HepG2 (cell line): ENCODE results near the gene TRIM44. TPM values are rescaled to one million over a fixed set of nuclear protein-coding genes. Genes with fewer than 3 reads are reported as not detected.

Experiments used
- ATAC-seq: fragments of 200-7000 bp; cut with Tn5 transposase; 3 replicates; pipeline ENCODE4 v1.9.1; 2020; ENCODE audit warnings: mild to moderate bottlenecking, moderate library complexity
- BruUV-seq: library from RNA; stranded (reverse); fragments of 400-500 nt; replicated peaks from 2 replicates; lab custom pipeline; 2021; lab: Mats Ljungman, UMichigan
- CTCF ChIA-PET: fragments of 300-600 bp; formaldehyde crosslinking; extraction: SDS; loops from one replicate; lab custom pipeline; 2021; ENCODE audit warnings: low total read pairs, inconsistent platforms, low intra/inter-chr PET ratio; lab: Yijun Ruan, JAX
- POLR2A ChIA-PET: fragments of 350-600 bp; sonication (Branson Sonifier 250); formaldehyde crosslinking; loops from one replicate; lab custom pipeline; 2020; ENCODE audit warnings: antibody characterized with exemption, inconsistent platforms; lab: Yijun Ruan, JAX
- DNase-seq: peaks from one replicate; pipeline ENCODE4 v3.0.0-alpha.2; 2015; ENCODE audit warnings: low spot score
- FAIRE-seq: peaks from 3 replicates; lab custom pipeline; 2011; peaks lifted over from hg19 to GRCh38; lab: Jason Lieb, UNC
- H2AFZ ChIP-seq: one replicate; pipeline ENCODE4 v1.6.1; 2011; ENCODE audit warnings: low read length, inconsistent platforms
- H3K27ac ChIP-seq: fragments of 300-600 bp; 3 replicates; pipeline ENCODE4 v1.8.0; 2011; ENCODE audit warnings: mixed run types, mild to moderate bottlenecking, mixed read lengths, low read length, inconsistent platforms; ENCODE audit not compliant: insufficient read depth; ENCODE audit errors: extremely low read length
- H3K27me3 ChIP-seq, 2 experiments: fragments of 200-600 bp in 1 of 2; 2 replicates in 1 of 2; 3 replicates in 1 of 2; pipeline versions ENCODE4 v1.6.0 to v1.8.0; 2011; ENCODE audit warnings: low read length in 2 of 2, mild to moderate bottlenecking in 2 of 2, moderate library complexity in 2 of 2, inconsistent platforms in 1 of 2; ENCODE audit not compliant: insufficient read depth in 2 of 2, control insufficient read depth in 1 of 2
- H3K36me3 ChIP-seq, 2 experiments: fragments of 200-600 bp in 1 of 2; replicated peaks in 1 of 2; 2 replicates in 1 of 2; 3 replicates in 1 of 2; pipeline versions ENCODE4 v1.5.1 to v1.8.0; 2011; ENCODE audit warnings: low read length in 2 of 2, inconsistent platforms in 1 of 2; ENCODE audit not compliant: insufficient read depth in 2 of 2, control insufficient read depth in 1 of 2
- H3K4me1 ChIP-seq: 2 replicates; pipeline ENCODE4 v1.5.1; 2012; ENCODE audit warnings: low read length, inconsistent platforms; ENCODE audit not compliant: insufficient read depth
- H3K4me2 ChIP-seq: 2 replicates; pipeline ENCODE4 v1.6.0; 2011; ENCODE audit warnings: low read depth, low read length, inconsistent platforms
- H3K4me3 ChIP-seq, 3 experiments: fragments of 200-600 bp in 1 of 3; sonication (generic), shearing (Covaris generic) in 1 of 3; replicated peaks in 1 of 3; 2 replicates each; pipeline ENCODE4 v1.5.1; 2011 to 2016; ENCODE audit warnings: low read length in 3 of 3, inconsistent platforms in 2 of 3, low read depth in 2 of 3, mild to moderate bottlenecking in 2 of 3, control low read depth in 1 of 3, mixed read lengths in 1 of 3; ENCODE audit not compliant: insufficient read depth in 1 of 3
- H3K79me2 ChIP-seq: one replicate; pipeline ENCODE4 v1.6.1; 2011; ENCODE audit warnings: low read length, inconsistent platforms; ENCODE audit not compliant: insufficient read depth
- H3K9ac ChIP-seq: 2 replicates; pipeline ENCODE4 v1.6.0; 2011; ENCODE audit warnings: mild to moderate bottlenecking, low read depth, low read length, inconsistent platforms; ENCODE audit not compliant: insufficient read depth
- H3K9me3 ChIP-seq: 2 replicates; pipeline ENCODE4 v1.5.1; 2012; ENCODE audit warnings: mild to moderate bottlenecking, low read length
- H4K20me1 ChIP-seq: 2 replicates; pipeline ENCODE4 v1.6.0; 2011; ENCODE audit warnings: inconsistent platforms, mild to moderate bottlenecking, low read length, moderate library complexity; ENCODE audit not compliant: insufficient read depth
- CREB1 ChIP-seq, 2 experiments: fragments of 450-650 bp in 1 of 2; IDR thresholded peaks; 2 replicates each; pipeline ENCODE4 v1.6.1; 2016 to 2017; ENCODE audit warnings: control low read depth in 1 of 2, mild to moderate bottlenecking in 1 of 2, missing compliant biosample characterization in 1 of 2, missing genetic modification characterization in 1 of 2
- FOSL1 ChIP-seq: sonication (generic); formaldehyde crosslinking; IDR thresholded peaks from 2 replicates; pipeline ENCODE4 v1.9.0; 2021; ENCODE audit warnings: missing genetic modification reagents, borderline replicate concordance
- GABPA ChIP-seq, 2 experiments: IDR thresholded peaks; 2 replicates each; pipeline ENCODE4 v1.6.1; 2011 to 2016; ENCODE audit warnings: low read depth in 2 of 2, low read length in 1 of 2, missing biosample characterization in 1 of 2, missing genetic modification characterization in 1 of 2
- GLI4 ChIP-seq: sonication (generic); formaldehyde crosslinking; IDR thresholded peaks from 2 replicates; pipeline ENCODE4 v1.5.1; 2020; ENCODE audit warnings: missing genetic modification reagents, mild to moderate bottlenecking, moderate library complexity, borderline replicate concordance
- GRHL1 ChIP-seq: sonication (generic); formaldehyde crosslinking; conservative IDR thresholded peaks from 2 replicates; pipeline ENCODE4 v1.8.0; 2022; ENCODE audit warnings: missing genetic modification reagents
- GZF1 ChIP-seq: sonication (generic); formaldehyde crosslinking; IDR thresholded peaks from 2 replicates; pipeline ENCODE4 v1.5.1; 2020; ENCODE audit warnings: mild to moderate bottlenecking, missing genetic modification reagents
- JARID2 ChIP-seq: sonication (generic); formaldehyde crosslinking; IDR thresholded peaks from 2 replicates; pipeline ENCODE4 v1.8.1; 2023; ENCODE audit warnings: missing genetic modification reagents, inconsistent platforms; ENCODE audit not compliant: insufficient replicate concordance
- KDM2A ChIP-seq: sonication (generic); formaldehyde crosslinking; IDR thresholded peaks from 2 replicates; pipeline ENCODE4 v1.4.0; 2020; ENCODE audit warnings: low read depth, missing genetic modification reagents, borderline replicate concordance
- KDM5A ChIP-seq: fragments of 200-600 bp; sonication (generic); IDR thresholded peaks from 2 replicates; pipeline ENCODE4 v1.7.0; 2018; ENCODE audit warnings: antibody characterized with exemption, mild to moderate bottlenecking, low read length, borderline replicate concordance
- NFRKB ChIP-seq: fragments of 450-650 bp; IDR thresholded peaks from 2 replicates; pipeline ENCODE4 v1.6.1; 2017
- SAP130 ChIP-seq: IDR thresholded peaks from 2 replicates; pipeline ENCODE4 v1.6.1; 2016; ENCODE audit warnings: low read depth
- YEATS2 ChIP-seq: sonication (generic); formaldehyde crosslinking; IDR thresholded peaks from 2 replicates; pipeline ENCODE4 v1.4.0; 2020; ENCODE audit warnings: missing genetic modification reagents, borderline replicate concordance
- ZFP41 ChIP-seq: sonication (generic); formaldehyde crosslinking; IDR thresholded peaks from 2 replicates; pipeline ENCODE4 v1.4.0; 2020; ENCODE audit warnings: mild to moderate bottlenecking, missing genetic modification reagents, borderline replicate concordance
- ZNF24 ChIP-seq: fragments of 450-650 bp; IDR thresholded peaks from 2 replicates; pipeline ENCODE4 v1.6.1; 2017; ENCODE audit warnings: antibody characterized with exemption, mild to moderate bottlenecking
- ZNF382 ChIP-seq: sonication (generic); formaldehyde crosslinking; IDR thresholded peaks from 2 replicates; pipeline ENCODE4 v1.5.0; 2020; ENCODE audit warnings: missing genetic modification reagents, mild to moderate bottlenecking, borderline replicate concordance
- ZNF451 ChIP-seq: sonication (generic); formaldehyde crosslinking; IDR thresholded peaks from 2 replicates; pipeline ENCODE4 v1.5.0; 2020; ENCODE audit warnings: mild to moderate bottlenecking, missing genetic modification reagents
- ZNF512B ChIP-seq: sonication (generic); formaldehyde crosslinking; IDR thresholded peaks from 2 replicates; pipeline ENCODE4 v1.5.1; 2020; ENCODE audit warnings: missing genetic modification reagents, mild to moderate bottlenecking, borderline replicate concordance
- ZNF550 ChIP-seq: sonication (generic); formaldehyde crosslinking; IDR thresholded peaks from 2 replicates; pipeline ENCODE4 v1.4.0; 2020; ENCODE audit warnings: mild to moderate bottlenecking, missing genetic modification reagents, borderline replicate concordance
- ZNF572 ChIP-seq: sonication (generic); formaldehyde crosslinking; IDR thresholded peaks from 2 replicates; pipeline ENCODE4 v1.5.1; 2020; ENCODE audit warnings: mild to moderate bottlenecking, missing genetic modification reagents
- WGBS: methylation state at CpG from one replicate; pipeline ENCODE4 v1.1.6; 2017; ENCODE audit warnings: low lambda C conversion rate; 5-methylcytosine and 5-hydroxymethylcytosine counted together
- in situ Hi-C: cut with HindIII; loops from 2 replicates; pipeline ENCODE4 v1.10.0; 2017; ENCODE audit warnings: low pct_unique_long_range_greater_than_20kb; ENCODE audit not compliant: extremely low pct_ligation_motif_present
- intact Hi-C: fragments of 100-400 bp; cut with micrococcal nuclease; formaldehyde crosslinking; loops from one replicate; pipeline ENCODE4 v1.10.0; 2022; ENCODE audit not compliant: unreplicated experiment
- polyA plus RNA-seq, 8 experiments: library from polyadenylated mRNA; depleted of rRNA in 3 of 8; stranded (reverse) in 7 of 8; unstranded in 1 of 8; fragments of >200 nt; fragmentation: Illumina TruSeq in 4 of 8; extraction: Trizol in 4 of 8; gene quantifications; 2 replicates each; pipeline versions ENCODE4 v1.2.1 to v1.2.3, GENCODE V29; 2011 to 2016; ENCODE audit warnings: low read depth in 4 of 8, missing spikeins in 1 of 8, mixed read lengths in 1 of 8; ENCODE audit not compliant: insufficient read depth in 1 of 8
- total RNA-seq, 5 experiments: library from RNA; depleted of rRNA; stranded (reverse); fragments of >200 nt; fragmentation: Illumina TruSeq; extraction: Trizol; gene quantifications; 2 replicates each; pipeline ENCODE4 v1.2.3, GENCODE V29; 2016; ENCODE audit warnings: low read depth in 1 of 5
- TF ChIP-seq, protein P1 (sequence below): IDR thresholded peaks from 2 replicates; pipeline ENCODE4 v1.6.1; 2016; ENCODE audit warnings: control low read depth

Gene TRIM44
- total and polyA plus RNA-seq, 2 of the 13 experiments (the other 11 are each of a cell fraction or from before 2014, with no cell fraction given) = 22.7 to 50.3 TPM

- Histone ChIP-seq H3K79me2 (no peaks in the 10 kb centered on the region), H3K27ac (no peak overlapping the region), H3K9me3 (no peaks in the 10 kb centered on the region), H3K36me3 (no peaks in the 10 kb centered on the region), H3K27me3 (peaks cover 0 to 11% of the 10 kb centered on the region in 2 experiments; a peak in 1 of 5 replicates), H3K9ac (no peak overlapping the region), H3K4me2 (no peak overlapping the region), H4K20me1 (no peaks in the 10 kb centered on the region), H2AFZ (no peak overlapping the region), H3K4me3 (no peak overlapping the region), H3K4me1 (peaks cover 20% of the 10 kb centered on the region)
- no TSS peak for BruUV-seq
- POLR2A ChIA-PET = no interaction called here
- in situ Hi-C loops (no loop called here), intact Hi-C loops (no loop called here)
- CTCF ChIA-PET = no interaction called here
- 21% methylated on average over 3 of the region's 3 CpGs for WGBS
- TF ChIP-seq NFRKB = no peak
- TF ChIP-seq GABPA (IDR thresholded peaks at IDR 0.05; ENCODE audit: low read depth, low read length) = no peak
- TF ChIP-seq GABPA (CRISPR knock-in tag; IDR thresholded peaks at IDR 0.05; ENCODE audit: low read depth) = no peak
- no peak for TF ChIP-seq ZNF451 (CRISPR knock-in tag)
- TF ChIP-seq ZNF512B (CRISPR knock-in tag) = no peak
- no peak for TF ChIP-seq YEATS2 (CRISPR knock-in tag)
- no peak for TF ChIP-seq GLI4 (CRISPR knock-in tag)
- no peak for TF ChIP-seq ZNF550
- no peak for TF ChIP-seq CREB1 (IDR thresholded peaks at IDR 0.05)
- TF ChIP-seq CREB1 (CRISPR knock-in tag; IDR thresholded peaks at IDR 0.05) = no peak
- no peak for TF ChIP-seq KDM2A (CRISPR knock-in tag)
- no peak for TF ChIP-seq KDM5A
- no peak for TF ChIP-seq ZNF382 (CRISPR knock-in tag)
- no peak for TF ChIP-seq GZF1 (CRISPR knock-in tag)
- TF ChIP-seq FOSL1 = no peak
- TF ChIP-seq ZNF24 = no peak
- TF ChIP-seq SAP130 (CRISPR knock-in tag) = no peak
- TF ChIP-seq, protein P1, sequence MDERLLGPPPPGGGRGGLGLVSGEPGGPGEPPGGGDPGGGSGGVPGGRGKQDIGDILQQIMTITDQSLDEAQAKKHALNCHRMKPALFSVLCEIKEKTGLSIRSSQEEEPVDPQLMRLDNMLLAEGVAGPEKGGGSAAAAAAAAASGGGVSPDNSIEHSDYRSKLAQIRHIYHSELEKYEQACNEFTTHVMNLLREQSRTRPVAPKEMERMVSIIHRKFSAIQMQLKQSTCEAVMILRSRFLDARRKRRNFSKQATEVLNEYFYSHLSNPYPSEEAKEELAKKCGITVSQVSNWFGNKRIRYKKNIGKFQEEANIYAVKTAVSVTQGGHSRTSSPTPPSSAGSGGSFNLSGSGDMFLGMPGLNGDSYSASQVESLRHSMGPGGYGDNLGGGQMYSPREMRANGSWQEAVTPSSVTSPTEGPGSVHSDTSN (CRISPR knock-in tag) = no peak
- TF ChIP-seq ZNF572 = no peak
- TF ChIP-seq GRHL1 (CRISPR knock-in tag) = no peak
- no peak for TF ChIP-seq ZFP41 (CRISPR knock-in tag)
- TF ChIP-seq JARID2 (CRISPR knock-in tag) = no peak
- ATAC-seq (no peak), FAIRE-seq (no peak), DNase-seq (no peak)
These were observed 30.7 kb upstream of the TRIM44 start for GRCh38 chr11:35631891-35632290.
